ENCODE results near the gene RAB5A. TPM values are rescaled to one million over a fixed set of nuclear protein-coding genes. Genes with fewer than 3 reads are reported as not detected.
"Not testable (repeated sequence)": the region's sequence is repeated elsewhere in the genome, so short reads cannot be mapped to it uniquely, and the experiment has no call there.

RAB5A gene, protein sequence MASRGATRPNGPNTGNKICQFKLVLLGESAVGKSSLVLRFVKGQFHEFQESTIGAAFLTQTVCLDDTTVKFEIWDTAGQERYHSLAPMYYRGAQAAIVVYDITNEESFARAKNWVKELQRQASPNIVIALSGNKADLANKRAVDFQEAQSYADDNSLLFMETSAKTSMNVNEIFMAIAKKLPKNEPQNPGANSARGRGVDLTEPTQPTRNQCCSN
- 10 to 100 TPM; 52.2 to 80.9 (median 66.9) TPM for total RNA-seq
- 10 to 100 TPM; 33.9 to 41.3 TPM for polyA plus RNA-seq
- long read RNA-seq, donor 1, transcript RAB5A-201 (6 exons, 2,536 nt) = major isoform, 44 of 53 reads
- long read RNA-seq, donor 1, partial matches to known transcripts = 1 of 53 reads
- long read RNA-seq, donor 1, other reads (novel, unspliced or antisense) = 4 of 53 reads
- long read RNA-seq, donor 2, transcript RAB5A-201 (6 exons, 2,536 nt) = major isoform, 58 of 66 reads
- long read RNA-seq, donor 2, partial matches to known transcripts = 4 of 66 reads
- long read RNA-seq, donor 2, other reads (novel, unspliced or antisense) = 3 of 66 reads
- long read RNA-seq, donor 3, transcript RAB5A-201 (6 exons, 2,536 nt) = major isoform, 73 of 94 reads
- long read RNA-seq, donor 3, partial matches to known transcripts = 6 of 94 reads
- long read RNA-seq, donor 3, other reads (novel, unspliced or antisense) = 12 of 94 reads

DNA sequence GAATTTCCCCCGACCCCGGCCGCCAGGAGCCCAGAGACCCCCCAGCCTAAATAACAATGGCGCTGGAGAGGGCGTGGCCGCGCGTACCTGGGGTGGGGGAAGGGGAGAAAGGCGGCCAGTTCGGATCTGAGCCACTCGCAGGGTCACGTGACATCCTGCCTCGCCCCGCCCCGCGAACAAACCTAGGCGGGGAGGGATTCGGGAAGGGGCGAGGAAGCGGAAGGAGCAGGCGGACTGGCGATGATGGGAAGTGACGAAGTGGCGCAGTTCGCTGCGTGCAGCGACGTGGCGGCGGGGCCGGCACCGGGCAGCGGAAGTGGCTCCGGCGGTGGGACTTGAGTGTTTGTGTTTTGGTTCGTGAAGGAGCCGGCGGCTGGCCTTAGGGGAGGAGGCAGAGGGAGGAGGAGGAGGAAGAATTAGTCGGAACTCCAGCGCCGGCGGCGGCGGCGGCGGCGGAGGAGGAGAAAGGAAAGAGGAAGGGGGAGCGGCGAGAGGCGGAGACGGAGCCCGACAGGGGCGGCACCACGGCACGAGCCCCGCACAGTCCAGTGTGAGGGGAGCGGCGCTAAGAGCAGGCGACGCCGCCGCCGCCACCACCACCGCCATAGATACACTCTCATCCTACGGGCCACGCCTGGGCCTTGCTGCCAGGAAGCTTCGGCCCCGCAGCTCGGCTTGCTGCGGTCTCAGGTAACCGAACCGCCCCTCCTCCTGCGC, at the start of gene RAB5A:
Gene RAB5A (plus strand): TSS at position 266 of the 717 bp plus-strand sequence. CDS start 3,802 bp downstream, outside the sequence.
- peak within 1 kb of the TSS; percentile 79 to 99 (median 98) for H3K4me3 ChIP-seq
- H3K27me3 ChIP-seq = no peaks in the 10 kb centered on the region
- H3K9me3 ChIP-seq = no peaks in the 10 kb centered on the region
- H3K4me1 ChIP-seq = peaks cover 0 to 44% (median 35%) of the 10 kb centered on the region in 9 donors
- peak; percentile 96 to 98 for DNase-seq
- peak; percentile 97 to 99 (median 98) for ATAC-seq
- H3K36me3 ChIP-seq = peaks cover 0 to 20% (median 5%) of the 10 kb centered on the region in 9 donors
- TF ChIP-seq, protein P1, sequence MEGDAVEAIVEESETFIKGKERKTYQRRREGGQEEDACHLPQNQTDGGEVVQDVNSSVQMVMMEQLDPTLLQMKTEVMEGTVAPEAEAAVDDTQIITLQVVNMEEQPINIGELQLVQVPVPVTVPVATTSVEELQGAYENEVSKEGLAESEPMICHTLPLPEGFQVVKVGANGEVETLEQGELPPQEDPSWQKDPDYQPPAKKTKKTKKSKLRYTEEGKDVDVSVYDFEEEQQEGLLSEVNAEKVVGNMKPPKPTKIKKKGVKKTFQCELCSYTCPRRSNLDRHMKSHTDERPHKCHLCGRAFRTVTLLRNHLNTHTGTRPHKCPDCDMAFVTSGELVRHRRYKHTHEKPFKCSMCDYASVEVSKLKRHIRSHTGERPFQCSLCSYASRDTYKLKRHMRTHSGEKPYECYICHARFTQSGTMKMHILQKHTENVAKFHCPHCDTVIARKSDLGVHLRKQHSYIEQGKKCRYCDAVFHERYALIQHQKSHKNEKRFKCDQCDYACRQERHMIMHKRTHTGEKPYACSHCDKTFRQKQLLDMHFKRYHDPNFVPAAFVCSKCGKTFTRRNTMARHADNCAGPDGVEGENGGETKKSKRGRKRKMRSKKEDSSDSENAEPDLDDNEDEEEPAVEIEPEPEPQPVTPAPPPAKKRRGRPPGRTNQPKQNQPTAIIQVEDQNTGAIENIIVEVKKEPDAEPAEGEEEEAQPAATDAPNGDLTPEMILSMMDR (IDR thresholded peaks at IDR 0.05) = peak in 1 of 9 donors; percentile 1
- 0% methylated on average over 44 to 73 of the region's 73 CpGs for WGBS, 2 donors
- intact Hi-C loops (cut with DNase I) = loop anchor here in 8 of 10 donors (1.0 to 10.0 kb wide), 12 partner anchors 58 to 240 kb away; partner anchors contain the start of genes KAT2B (in 5 of the 8) and SGO1 (in 4 of the 8)
- peak within 1 kb of the TSS; percentile 89 to 99 (median 98) for H3K27ac ChIP-seq

- DNase-seq = no peak
- no peak for ATAC-seq
- WGBS, 2 donors = 81 to 94% methylated on average over 2 of the region's 2 CpGs
- H3K27me3 ChIP-seq = no peaks in the 10 kb centered on the region
- H3K9me3 ChIP-seq = no peaks in the 10 kb centered on the region
- TF ChIP-seq, protein P1 (IDR thresholded peaks at IDR 0.05) = no peak
- no peaks in the 10 kb centered on the region for H3K36me3 ChIP-seq
- H3K27ac ChIP-seq = no peak overlapping the region
- intact Hi-C loops (cut with DNase I) = no loop called here
- H3K4me3 ChIP-seq = no peak overlapping the region
- H3K4me1 ChIP-seq = peaks cover 0 to 11% (median 0%) of the 10 kb centered on the region in 9 donors
These were observed 48.2 kb upstream of the RAB5A start for GRCh38 chr3:19898721-19899120.

GRCh38 chr3:19899264-19899663, 47.6 kb upstream of the RAB5A start:
- peaks cover 0 to 11% (median 0%) of the 10 kb centered on the region in 9 donors for H3K4me1 ChIP-seq
- H3K9me3 ChIP-seq = no peaks in the 10 kb centered on the region
- intact Hi-C loops (cut with DNase I) = no loop called here
- TF ChIP-seq, protein P1 (IDR thresholded peaks at IDR 0.05) = no peak
- 97 to 99% methylated on average over 2 of the region's 2 CpGs for WGBS, 2 donors
- H3K4me3 ChIP-seq = no peak overlapping the region
- no peak for ATAC-seq
- no peaks in the 10 kb centered on the region for H3K27me3 ChIP-seq
- no peak overlapping the region for H3K27ac ChIP-seq
- no peak for DNase-seq
- no peaks in the 10 kb centered on the region for H3K36me3 ChIP-seq

DNA sequence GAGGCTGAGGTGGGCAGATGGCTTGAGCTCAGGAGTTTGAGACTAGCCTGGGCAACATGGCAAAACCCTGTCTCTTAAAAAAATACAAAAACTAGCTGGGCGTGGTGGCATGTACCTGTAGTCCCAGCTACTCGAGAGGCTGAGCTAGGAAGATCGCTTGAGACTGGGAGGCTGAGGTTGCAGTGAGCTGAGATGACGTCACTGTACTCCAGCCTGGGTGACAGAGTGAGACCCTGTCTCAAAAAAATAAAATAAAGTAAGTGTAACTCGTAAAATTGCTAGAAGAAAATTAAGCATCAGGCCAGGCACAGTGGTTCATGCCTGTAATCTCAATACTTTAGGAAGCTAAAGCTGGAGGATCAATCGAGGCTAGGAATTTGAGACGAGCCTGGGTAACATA, 47.1 kb upstream of the RAB5A start:
- H3K27ac ChIP-seq; ATAC-seq; H3K9me3 ChIP-seq; H3K4me3 ChIP-seq; DNase-seq; intact Hi-C loops (cut with DNase I); H3K27me3 ChIP-seq; H3K36me3 ChIP-seq: not testable (repeated sequence)
- peaks cover 0 to 11% (median 0%) of the 10 kb centered on the region in 9 donors for H3K4me1 ChIP-seq
- 82 to 92% methylated on average over 7 of the region's 7 CpGs for WGBS, 2 donors

Measured in heart right ventricle (tissue), 16 donors.